HCT116 (cell line): Measurements from ENCODE around the gene SDC1. TPM values are rescaled to one million over a fixed set of nuclear protein-coding genes. Genes with fewer than 3 reads are reported as not detected.

ENCODE experiments used
- ATAC-seq: fragments of 200-7000 bp; cut with Tn5 transposase; 2 replicates; pipeline ENCODE4 v1.9.1; 2020; ENCODE audit warnings: mild to moderate bottlenecking, moderate library complexity
- BruUV-seq: library from RNA; stranded (reverse); fragments of 400-500 nt; replicated peaks from 2 replicates; lab custom pipeline; 2021; lab: Mats Ljungman, UMichigan
- CTCF ChIA-PET: fragments of 300-600 bp; sonication (Branson Sonifier 250); formaldehyde crosslinking; loops from one replicate; lab custom pipeline; 2021; ENCODE audit warnings: antibody characterized with exemption; lab: Charles Lee
- POLR2A ChIA-PET: fragments of 300-600, 350-600 bp; sonication (Branson Sonifier 250); formaldehyde crosslinking; loops from one replicate; lab custom pipeline; 2021; ENCODE audit warnings: antibody characterized with exemption; lab: Charles Lee
- RAD21 ChIA-PET, 2 experiments: fragments of 300-600 bp; sonication (Branson Sonifier 250); formaldehyde crosslinking; loops; one replicate each; lab custom pipeline; 2023; ENCODE audit warnings: low total read pairs in 2 of 2; ENCODE audit not compliant: uncharacterized antibody in 2 of 2, unreplicated experiment in 2 of 2, low non-redundant PET in 1 of 2; lab: Charles Lee
- DNase-seq: peaks from one replicate; pipeline ENCODE4 v3.0.0-alpha.2; 2010; ENCODE audit warnings: low read depth, low spot score
- H2AFZ ChIP-seq: fragments of 200-600 bp; shearing (Covaris generic), sonication (generic); 2 replicates; pipeline ENCODE4 v1.6.1; 2017; ENCODE audit warnings: low read depth, mixed run types, mixed read lengths, antibody characterized with exemption, low read length; ENCODE audit not compliant: poor library complexity, severe bottlenecking
- H3K27ac ChIP-seq: 2 replicates; pipeline ENCODE4 v1.5.1; 2012; ENCODE audit warnings: low read depth, low read length
- H3K27me3 ChIP-seq: fragments of 200-600 bp; sonication (generic); 2 replicates; pipeline ENCODE4 v1.6.1; 2016; ENCODE audit warnings: mixed run types, low read length, mixed read lengths; ENCODE audit not compliant: insufficient read depth
- H3K36me3 ChIP-seq, 2 experiments: fragments of 200-500 bp in 1 of 2; fragments of 200-600 bp in 1 of 2; sonication (Bioruptor generic) in 1 of 2; sonication (generic) in 1 of 2; 2 replicates each; pipeline versions ENCODE4 v1.5.1 to v1.6.1; 2014 to 2016; ENCODE audit warnings: low read length in 2 of 2, inconsistent platforms in 1 of 2, mixed read lengths in 1 of 2, mixed run types in 1 of 2; ENCODE audit not compliant: insufficient read depth in 2 of 2, control insufficient read depth in 1 of 2
- H3K4me1 ChIP-seq, 2 experiments: fragments of 200-600 bp in 1 of 2; sonication (generic) in 1 of 2; 2 replicates each; pipeline versions ENCODE4 v1.5.1 to v1.6.1; 2012 to 2017; ENCODE audit warnings: low read length in 2 of 2, inconsistent platforms in 1 of 2, mild to moderate bottlenecking in 1 of 2, mixed read lengths in 1 of 2, mixed run types in 1 of 2, moderate library complexity in 1 of 2; ENCODE audit not compliant: insufficient read depth in 2 of 2, control insufficient read depth in 1 of 2
- H3K4me2 ChIP-seq: fragments of 200-600 bp; sonication (generic); 2 replicates; pipeline ENCODE4 v1.6.1; 2017; ENCODE audit warnings: mixed run types, low read length, mixed read lengths
- H3K4me3 ChIP-seq, 2 experiments: fragments of 200-600 bp in 1 of 2; sonication (generic) in 1 of 2; replicated peaks in 1 of 2; 2 replicates each; pipeline ENCODE4 v1.5.1; 2011 to 2016; ENCODE audit warnings: low read length in 2 of 2, control low read depth in 1 of 2, low read depth in 1 of 2, mild to moderate bottlenecking in 1 of 2, mixed read lengths in 1 of 2, mixed run types in 1 of 2
- H3K79me2 ChIP-seq: fragments of 200-600 bp; sonication (generic); 2 replicates; pipeline ENCODE4 v1.6.1; 2017; ENCODE audit warnings: mild to moderate bottlenecking, mixed run types, low read length, moderate library complexity, mixed read lengths; ENCODE audit not compliant: insufficient read depth
- H3K9ac ChIP-seq: fragments of 200-600 bp; sonication (generic); 2 replicates; pipeline ENCODE4 v1.6.1; 2016; ENCODE audit warnings: low read length, mixed read lengths
- H3K9me2 ChIP-seq: fragments of 200-600 bp; sonication (generic), shearing (Covaris generic); 2 replicates; pipeline ENCODE4 v1.6.1; 2017; ENCODE audit warnings: mixed run types, mild to moderate bottlenecking, moderate library complexity; ENCODE audit not compliant: insufficient read depth
- H3K9me3 ChIP-seq, 2 experiments: fragments of 200-500 bp in 1 of 2; fragments of 200-600 bp in 1 of 2; sonication (Bioruptor generic) in 1 of 2; sonication (generic) in 1 of 2; 2 replicates each; pipeline ENCODE4 v1.6.1; 2014 to 2017; ENCODE audit warnings: low read length in 2 of 2, mixed read lengths in 2 of 2, inconsistent platforms in 1 of 2, low read depth in 1 of 2, mild to moderate bottlenecking in 1 of 2, mixed run types in 1 of 2, moderate library complexity in 1 of 2; ENCODE audit not compliant: control insufficient read depth in 1 of 2, insufficient read depth in 1 of 2
- H4K20me1 ChIP-seq: fragments of 200-600 bp; sonication (generic), shearing (Covaris generic); 2 replicates; pipeline ENCODE4 v1.6.1; 2017; ENCODE audit warnings: mixed run types, mild to moderate bottlenecking, moderate library complexity; ENCODE audit not compliant: insufficient read depth
- CBX3 ChIP-seq: IDR thresholded peaks from 2 replicates; pipeline ENCODE4 v1.6.1; 2012; ENCODE audit warnings: low read depth
- CEBPB ChIP-seq: IDR thresholded peaks from 2 replicates; pipeline ENCODE4 v1.6.1; 2012; ENCODE audit warnings: low read depth
- CTCF ChIP-seq, 3 experiments: fragments of 200-600 bp in 1 of 3; sonication (generic) in 1 of 3; IDR thresholded peaks in 2 of 3; conservative IDR thresholded peaks in 1 of 3; 2 replicates each; pipeline ENCODE4 v1.5.1; 2012 to 2017; ENCODE audit warnings: low read depth in 2 of 3, low read length in 2 of 3, antibody characterized with exemption in 1 of 3, borderline replicate concordance in 1 of 3, control low read depth in 1 of 3, mild to moderate bottlenecking in 1 of 3, mixed read lengths in 1 of 3, mixed run types in 1 of 3, moderate library complexity in 1 of 3; ENCODE audit not compliant: insufficient read depth in 1 of 3
- FOSL1 ChIP-seq: IDR thresholded peaks from 2 replicates; pipeline ENCODE4 v1.6.1; 2012; ENCODE audit warnings: low read depth
- JUND ChIP-seq: IDR thresholded peaks from 2 replicates; pipeline ENCODE4 v1.6.1; 2012
- MAX ChIP-seq: IDR thresholded peaks from 2 replicates; pipeline ENCODE4 v1.6.1; 2012
- POLR2A ChIP-seq: IDR thresholded peaks from 2 replicates; pipeline ENCODE4 v1.7.0; 2011; ENCODE audit warnings: borderline replicate concordance; ENCODE audit not compliant: insufficient read depth, insufficient read length; ENCODE audit errors: extremely low read depth
- SIN3A ChIP-seq: IDR thresholded peaks from 2 replicates; pipeline ENCODE4 v1.6.1; 2012; ENCODE audit warnings: low read depth
- TCF7L2 ChIP-seq: IDR thresholded peaks from 2 replicates; pipeline ENCODE4 v1.7.0; 2011; ENCODE audit warnings: borderline replicate concordance, inconsistent platforms; ENCODE audit not compliant: insufficient read depth, insufficient read length; ENCODE audit errors: extremely low read depth
- YY1 ChIP-seq: IDR thresholded peaks from 2 replicates; pipeline ENCODE4 v1.6.1; 2011; ENCODE audit warnings: low read length, low read depth, moderate library complexity, mild to moderate bottlenecking; ENCODE audit not compliant: insufficient replicate concordance; ENCODE audit errors: extremely low read depth
- ZNF274 ChIP-seq: fragments of 200-500 bp; sonication (Bioruptor generic); IDR thresholded peaks from 2 replicates; pipeline ENCODE4 v1.6.1; 2014; ENCODE audit warnings: mild to moderate bottlenecking, low read depth, low read length, inconsistent platforms
- intact Hi-C: fragments of 100-400 bp; cut with micrococcal nuclease; formaldehyde crosslinking; loops from 2 replicates; pipeline ENCODE4 v1.10.0; 2022
- total RNA-seq: library from RNA; stranded (reverse); gene quantifications from one replicate; pipeline ENCODE4 v1.2.1, GENCODE V29; 2021; ENCODE audit not compliant: unreplicated experiment

Gene SDC1
- total RNA-seq, 1 experiment from 2014 or later: 32.0 TPM

- intact Hi-C loops: loop anchor here (5.0 kb wide), 1 partner anchor 64 kb away; no protein-coding TSS in a partner anchor
- Histone ChIP-seq H4K20me1 (no peaks in the 10 kb centered on the region), H3K79me2 (0 out of 2 replicates have a peak, but pooled peaks cover under 1% of the 10 kb centered on the region), H3K4me2 (no peak overlapping the region), H2AFZ (no peak overlapping the region), H3K9ac (no peak overlapping the region), H3K4me1 (peaks cover 26 to 53% of the 10 kb centered on the region in 2 experiments), H3K27me3 (no peaks in the 10 kb centered on the region), H3K4me3 (no peak overlapping the region), H3K27ac (no peak overlapping the region), H3K9me2 (no peaks in the 10 kb centered on the region), H3K36me3 (no peaks in the 10 kb centered on the region), H3K9me3 (no peaks in the 10 kb centered on the region)
- CTCF ChIA-PET: no interaction called here
- TF ChIP-seq CTCF (IDR thresholded peaks at IDR 0.05 in 2 of 3, conservative IDR thresholded peaks at IDR 0.05 in 1 of 3; ENCODE audit: borderline replicate concordance in 1 of 3, insufficient read depth in 1 of 3, low read depth in 2 of 3, low read length in 2 of 3): peak in 1 of 3 experiments; percentile 13; a peak in 1 of 6 replicates
- TF ChIP-seq CEBPB: no peak
- DNase-seq (no peak), ATAC-seq (no peak)
- POLR2A ChIA-PET: no interaction called here
- RAD21 ChIA-PET: no interaction called here
- BruUV-seq: no TSS peak
Observed at GRCh38 chr2:20227894-20228505, 3.1 kb upstream of the SDC1 start.

GRCh38 chr2:20226152-20226545 lies 1.2 kb upstream of the SDC1 start:
- H3K4me3 ChIP-seq: no peak overlapping the region
- ChIA-PET POLR2A (no interaction called here), RAD21 (no interaction called here), CTCF (interaction anchor here (1.0 to 2.4 kb wide), 7 partner anchors 9 to 216 kb away, joined by 3 to 26 read pairs (median 6); no protein-coding TSS in a partner anchor)
- no peaks in the 10 kb centered on the region for H3K27me3 ChIP-seq
- H3K4me2 ChIP-seq: peak overlapping the region; percentile 93; the same call in 1 of the 2 replicates
- H4K20me1 ChIP-seq: no peaks in the 10 kb centered on the region
- H3K9ac ChIP-seq: no peak overlapping the region
- H3K9me2 ChIP-seq: no peaks in the 10 kb centered on the region
- no TSS peak for BruUV-seq
- peaks cover 23 to 53% of the 10 kb centered on the region in 2 experiments for H3K4me1 ChIP-seq
- no peak overlapping the region for H2AFZ ChIP-seq
- no peak for ATAC-seq
- intact Hi-C loops: loop anchor here (5.0 kb wide), 1 partner anchor 66 kb away; no protein-coding TSS in a partner anchor
- peaks cover 15% of the 10 kb centered on the region; the same call in 1 of the 2 replicates for H3K79me2 ChIP-seq
- no peak overlapping the region for H3K27ac ChIP-seq
- H3K9me3 ChIP-seq: no peaks in the 10 kb centered on the region
- H3K36me3 ChIP-seq: no peaks in the 10 kb centered on the region
- DNase-seq: no peak
- TF ChIP-seq FOSL1 (no peak), MAX (no peak), YY1 (no peak), SIN3A (no peak), JUND (no peak), CTCF (IDR thresholded peaks at IDR 0.05 in 2 of 3, conservative IDR thresholded peaks at IDR 0.05 in 1 of 3; ENCODE audit: borderline replicate concordance in 1 of 3, insufficient read depth in 1 of 3, low read depth in 2 of 3, low read length in 2 of 3) (no peak), TCF7L2 (no peak), CBX3 (no peak), POLR2A (no peak), ZNF274 (no peak)
